KG1 (cell line): ENCODE measurements around the gene LSAMP.

Source experiments
- DNase-seq: peaks from one replicate; lab custom pipeline; 2025; lab: John Stamatoyannopoulos, UW

The LSAMP gene

GRCh38 chr3:115943579-115943978, 501.7 kb downstream of the LSAMP start:
- no peak for DNase-seq

- DNase-seq = no peak
Observed at GRCh38 chr3:115937054-115937453, 508.2 kb downstream of the LSAMP start.

GRCh38 chr3:115932807-115933206, 512.5 kb downstream of the LSAMP start:
- DNase-seq = no peak

GRCh38 chr3:115931581-115931980, 513.7 kb downstream of the LSAMP start:
- no peak for DNase-seq

GRCh38 chr3:115930922-115931321, 514.4 kb downstream of the LSAMP start:
- DNase-seq = no peak

GRCh38 chr3:115930168-115930567, 515.1 kb downstream of the LSAMP start:
- DNase-seq = no peak

- no peak for DNase-seq
Observed at GRCh38 chr3:115928376-115928775, 516.9 kb downstream of the LSAMP start.

GRCh38 chr3:115927197-115927596, 518.1 kb downstream of the LSAMP start:
- no peak for DNase-seq

GRCh38 chr3:115922681-115923347, 522.5 kb downstream of the LSAMP start:
- DNase-seq = no peak

- DNase-seq = no peak
Observed at GRCh38 chr3:115921711-115922110, 523.6 kb downstream of the LSAMP start.

GRCh38 chr3:115918900-115919299, 526.4 kb downstream of the LSAMP start:
- no peak for DNase-seq

- DNase-seq = no peak
Observed at GRCh38 chr3:115916866-115917265, 528.4 kb downstream of the LSAMP start.

- no peak for DNase-seq
Observed at GRCh38 chr3:115915061-115915460, 530.2 kb downstream of the LSAMP start.

- no peak for DNase-seq
Observed at GRCh38 chr3:115913069-115913686, 532.1 kb downstream of the LSAMP start.

- DNase-seq = no peak
Observed at GRCh38 chr3:115912372-115912771, 532.9 kb downstream of the LSAMP start.

GRCh38 chr3:115905871-115906270, 539.4 kb downstream of the LSAMP start:
- no peak for DNase-seq

- no peak for DNase-seq
Observed at GRCh38 chr3:115903843-115904242, 541.4 kb downstream of the LSAMP start.

- no peak for DNase-seq
Observed at GRCh38 chr3:115901008-115901407, 544.3 kb downstream of the LSAMP start.

GRCh38 chr3:115899535-115899934, 545.8 kb downstream of the LSAMP start:
- DNase-seq = no peak

GRCh38 chr3:115898656-115899410, 546.5 kb downstream of the LSAMP start:
- DNase-seq = no peak

GRCh38 chr3:115891006-115891636, 554.2 kb downstream of the LSAMP start:
- no peak for DNase-seq

GRCh38 chr3:115890579-115890978, 554.7 kb downstream of the LSAMP start:
- DNase-seq = no peak

- DNase-seq = no peak
Observed at GRCh38 chr3:115885621-115886020, 559.7 kb downstream of the LSAMP start.
